ENCODE results near the gene SPATA3. TPM values are rescaled to one million over a fixed set of nuclear protein-coding genes. Genes with fewer than 3 reads are reported as not detected.

The SPATA3 gene
- total and polyA plus RNA-seq, 4 donors: not detected

DNA sequence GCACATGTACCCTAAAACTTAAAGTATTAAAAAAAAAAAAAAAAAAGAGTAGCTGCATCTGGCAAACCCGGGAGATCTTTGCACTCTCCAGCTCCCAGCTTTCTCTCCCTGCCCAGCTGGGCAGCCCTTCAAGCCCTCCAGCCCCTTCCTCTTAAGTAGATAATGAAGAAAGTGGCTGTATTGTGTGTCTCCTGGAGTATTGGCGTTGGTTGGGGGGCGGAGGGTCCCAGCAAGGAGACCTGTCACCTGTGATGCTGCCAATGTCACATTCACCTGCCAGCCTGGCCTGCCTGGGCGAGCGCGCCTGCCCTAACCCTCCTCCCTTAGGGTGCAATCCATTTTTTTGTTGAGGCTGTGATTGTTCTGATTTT is 43.4 kb downstream of the SPATA3 start (continued):
- no peak for TF ChIP-seq HNF4G (IDR thresholded peaks at IDR 0.05)
- TF ChIP-seq TAF1 (conservative IDR thresholded peaks at IDR 0.05): no peak
- no peak for TF ChIP-seq EGR1 (IDR thresholded peaks at IDR 0.05; ENCODE audit: low read depth in 2 of 2)

GRCh38 chr2:231039821-231040364 is 44.0 kb downstream of the SPATA3 start:
- peaks cover 6 to 48% (median 43%) of the 10 kb centered on the region in 4 donors for H3K4me1 ChIP-seq (ENCODE audit: control insufficient read depth in 4 of 4, insufficient read depth in 4 of 4, low read length in 3 of 4)
- H3K27ac ChIP-seq (ENCODE audit: low read depth in 1 of 2, low read length in 2 of 2): peak overlapping the region; percentile 74 to 75
- DNase-seq (ENCODE audit: low spot score): no peak
- TF ChIP-seq, protein P1, sequence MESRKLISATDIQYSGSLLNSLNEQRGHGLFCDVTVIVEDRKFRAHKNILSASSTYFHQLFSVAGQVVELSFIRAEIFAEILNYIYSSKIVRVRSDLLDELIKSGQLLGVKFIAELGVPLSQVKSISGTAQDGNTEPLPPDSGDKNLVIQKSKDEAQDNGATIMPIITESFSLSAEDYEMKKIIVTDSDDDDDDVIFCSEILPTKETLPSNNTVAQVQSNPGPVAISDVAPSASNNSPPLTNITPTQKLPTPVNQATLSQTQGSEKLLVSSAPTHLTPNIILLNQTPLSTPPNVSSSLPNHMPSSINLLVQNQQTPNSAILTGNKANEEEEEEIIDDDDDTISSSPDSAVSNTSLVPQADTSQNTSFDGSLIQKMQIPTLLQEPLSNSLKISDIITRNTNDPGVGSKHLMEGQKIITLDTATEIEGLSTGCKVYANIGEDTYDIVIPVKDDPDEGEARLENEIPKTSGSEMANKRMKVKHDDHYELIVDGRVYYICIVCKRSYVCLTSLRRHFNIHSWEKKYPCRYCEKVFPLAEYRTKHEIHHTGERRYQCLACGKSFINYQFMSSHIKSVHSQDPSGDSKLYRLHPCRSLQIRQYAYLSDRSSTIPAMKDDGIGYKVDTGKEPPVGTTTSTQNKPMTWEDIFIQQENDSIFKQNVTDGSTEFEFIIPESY (IDR thresholded peaks at IDR 0.05): peak; percentile 77
- peak; percentile 81 for TF ChIP-seq YY1 (IDR thresholded peaks at IDR 0.05)
- TF ChIP-seq EGR1 (IDR thresholded peaks at IDR 0.05; ENCODE audit: low read depth in 2 of 2): peak in 1 of 2 donors; percentile 57
- TF ChIP-seq SP1 (IDR thresholded peaks at IDR 0.05): peak; percentile 96
- TF ChIP-seq, protein P2, sequence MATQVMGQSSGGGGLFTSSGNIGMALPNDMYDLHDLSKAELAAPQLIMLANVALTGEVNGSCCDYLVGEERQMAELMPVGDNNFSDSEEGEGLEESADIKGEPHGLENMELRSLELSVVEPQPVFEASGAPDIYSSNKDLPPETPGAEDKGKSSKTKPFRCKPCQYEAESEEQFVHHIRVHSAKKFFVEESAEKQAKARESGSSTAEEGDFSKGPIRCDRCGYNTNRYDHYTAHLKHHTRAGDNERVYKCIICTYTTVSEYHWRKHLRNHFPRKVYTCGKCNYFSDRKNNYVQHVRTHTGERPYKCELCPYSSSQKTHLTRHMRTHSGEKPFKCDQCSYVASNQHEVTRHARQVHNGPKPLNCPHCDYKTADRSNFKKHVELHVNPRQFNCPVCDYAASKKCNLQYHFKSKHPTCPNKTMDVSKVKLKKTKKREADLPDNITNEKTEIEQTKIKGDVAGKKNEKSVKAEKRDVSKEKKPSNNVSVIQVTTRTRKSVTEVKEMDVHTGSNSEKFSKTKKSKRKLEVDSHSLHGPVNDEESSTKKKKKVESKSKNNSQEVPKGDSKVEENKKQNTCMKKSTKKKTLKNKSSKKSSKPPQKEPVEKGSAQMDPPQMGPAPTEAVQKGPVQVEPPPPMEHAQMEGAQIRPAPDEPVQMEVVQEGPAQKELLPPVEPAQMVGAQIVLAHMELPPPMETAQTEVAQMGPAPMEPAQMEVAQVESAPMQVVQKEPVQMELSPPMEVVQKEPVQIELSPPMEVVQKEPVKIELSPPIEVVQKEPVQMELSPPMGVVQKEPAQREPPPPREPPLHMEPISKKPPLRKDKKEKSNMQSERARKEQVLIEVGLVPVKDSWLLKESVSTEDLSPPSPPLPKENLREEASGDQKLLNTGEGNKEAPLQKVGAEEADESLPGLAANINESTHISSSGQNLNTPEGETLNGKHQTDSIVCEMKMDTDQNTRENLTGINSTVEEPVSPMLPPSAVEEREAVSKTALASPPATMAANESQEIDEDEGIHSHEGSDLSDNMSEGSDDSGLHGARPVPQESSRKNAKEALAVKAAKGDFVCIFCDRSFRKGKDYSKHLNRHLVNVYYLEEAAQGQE (IDR thresholded peaks at IDR 0.05): peak; percentile 82
- TF ChIP-seq GABPA (IDR thresholded peaks at IDR 0.05 in 1 of 2, conservative IDR thresholded peaks at IDR 0.05 in 1 of 2): peak in 1 of 2 donors; percentile 67
- peak; percentile 72 for TF ChIP-seq HNF4G (IDR thresholded peaks at IDR 0.05)
- TF ChIP-seq FOXA2 (IDR thresholded peaks at IDR 0.05): peak; percentile 59
- TF ChIP-seq HNF4A (conservative IDR thresholded peaks at IDR 0.05): peak; percentile 94 to 97
- TF ChIP-seq FOXA1 (IDR thresholded peaks at IDR 0.05): peak; percentile 76
- no peak for TF ChIP-seq CTCF (IDR thresholded peaks at IDR 0.05; ENCODE audit: low read depth, low read length, missing input control)
- TF ChIP-seq, protein P3, sequence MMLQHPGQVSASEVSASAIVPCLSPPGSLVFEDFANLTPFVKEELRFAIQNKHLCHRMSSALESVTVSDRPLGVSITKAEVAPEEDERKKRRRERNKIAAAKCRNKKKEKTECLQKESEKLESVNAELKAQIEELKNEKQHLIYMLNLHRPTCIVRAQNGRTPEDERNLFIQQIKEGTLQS (IDR thresholded peaks at IDR 0.05): peak; percentile 52
- peak; percentile 70 for TF ChIP-seq NR2F2 (IDR thresholded peaks at IDR 0.05)
- peak; percentile 82 for TF ChIP-seq MAX (IDR thresholded peaks at IDR 0.05)
- peak; percentile 83 to 88 for TF ChIP-seq JUND (IDR thresholded peaks at IDR 0.05)
- TF ChIP-seq TAF1 (conservative IDR thresholded peaks at IDR 0.05): no peak
- peak; percentile 99 for TF ChIP-seq RXRA (IDR thresholded peaks at IDR 0.05)
- peak; percentile 43 to 62 for TF ChIP-seq RAD21 (IDR thresholded peaks at IDR 0.05)
- peaks cover 2 to 19% (median 8%) of the 10 kb centered on the region in 4 donors for H3K36me3 ChIP-seq (ENCODE audit: control insufficient read depth in 4 of 4, insufficient read depth in 3 of 4, low read depth in 1 of 4, low read length in 3 of 4)
- WGBS: 28% methylated on average over 8 of the region's 8 CpGs
- H3K9ac ChIP-seq (ENCODE audit: low read depth in 1 of 2, low read length in 2 of 2): peak overlapping the region; percentile 31 to 68
- peak overlapping the region in 2 of 3 donors; percentile 90 to 95 for H3K4me3 ChIP-seq (ENCODE audit: low read depth in 1 of 3, low read length in 3 of 3)
- H3K27me3 ChIP-seq (ENCODE audit: control insufficient read depth in 4 of 4, insufficient read depth in 4 of 4, low read length in 3 of 4): no peaks in the 10 kb centered on the region
- no peaks in the 10 kb centered on the region for H3K9me3 ChIP-seq (ENCODE audit: control insufficient read depth in 4 of 4, low read length in 3 of 4)

Measured in liver (tissue), 9 donors.